Hepatocyte (in vitro differentiated cells): Measurements from ENCODE around the gene ZCCHC8. TPM values are rescaled to one million over a fixed set of nuclear protein-coding genes. Genes with fewer than 3 reads are reported as not detected.
"Not testable (repeated sequence)": the region's sequence is repeated elsewhere in the genome, so short reads cannot be mapped to it uniquely, and the experiment has no call there.

Experiments
- DNase-seq: peaks from one replicate; pipeline ENCODE4 v3.0.0-alpha.2; 2016; ENCODE audit warnings: low spot score
- H2AFZ ChIP-seq: fragments of 200-600 bp; sonication (generic); 2 replicates; pipeline ENCODE4 v1.6.0; 2016; ENCODE audit warnings: antibody characterized with exemption, mild to moderate bottlenecking
- H3K27ac ChIP-seq: fragments of 200-600 bp; sonication (generic); 2 replicates; pipeline ENCODE4 v1.5.1; 2016; ENCODE audit warnings: mild to moderate bottlenecking
- H3K27me3 ChIP-seq: fragments of 200-600 bp; sonication (generic); 2 replicates; pipeline ENCODE4 v1.6.1; 2016
- H3K36me3 ChIP-seq: fragments of 200-600 bp; sonication (generic); replicated peaks from 2 replicates; pipeline ENCODE4 v1.5.1; 2016; ENCODE audit warnings: low read depth; ENCODE audit not compliant: insufficient read depth
- H3K4me1 ChIP-seq: fragments of 200-600 bp; sonication (generic); 2 replicates; pipeline ENCODE4 v1.5.1; 2016; ENCODE audit warnings: mild to moderate bottlenecking, moderate library complexity; ENCODE audit not compliant: insufficient read depth
- H3K4me2 ChIP-seq: fragments of 200-600 bp; sonication (generic); 2 replicates; pipeline ENCODE4 v1.6.0; 2016
- H3K4me3 ChIP-seq: fragments of 200-600 bp; sonication (generic); 2 replicates; pipeline ENCODE4 v1.5.1; 2016; ENCODE audit warnings: mild to moderate bottlenecking
- H3K79me2 ChIP-seq: fragments of 200-600 bp; sonication (generic); 2 replicates; pipeline ENCODE4 v1.6.0; 2017; ENCODE audit warnings: mild to moderate bottlenecking
- H3K9me2 ChIP-seq: fragments of 200-600 bp; sonication (generic); replicated peaks from 2 replicates; pipeline ENCODE4 v1.6.0; 2017; ENCODE audit warnings: mild to moderate bottlenecking; ENCODE audit not compliant: insufficient read depth
- H3K9me3 ChIP-seq: fragments of 200-600 bp; sonication (generic); 2 replicates; pipeline ENCODE4 v1.5.1; 2016; ENCODE audit warnings: low read depth, mild to moderate bottlenecking
- H4K20me1 ChIP-seq: fragments of 200-600 bp; sonication (generic); 2 replicates; pipeline ENCODE4 v1.6.0; 2016; ENCODE audit warnings: mild to moderate bottlenecking; ENCODE audit not compliant: insufficient read depth, poor library complexity, severe bottlenecking
- EZH2 ChIP-seq: fragments of 200-600 bp; sonication (generic); IDR thresholded peaks from 2 replicates; pipeline ENCODE4 v1.6.1; 2016; ENCODE audit warnings: antibody characterized with exemption, mild to moderate bottlenecking, borderline replicate concordance
- EZH2phosphoT487 ChIP-seq: fragments of 200-600 bp; sonication (generic); IDR thresholded peaks from one replicate; pipeline ENCODE4 v1.6.1; 2018; ENCODE audit warnings: antibody characterized with exemption, mild to moderate bottlenecking, low read depth, moderate library complexity; ENCODE audit not compliant: unreplicated experiment, severe bottlenecking
- WGBS: methylation state at CpG from one replicate; pipeline ENCODE4 v1.1.6; 2016; ENCODE audit warnings: low lambda C conversion rate; ENCODE audit errors: missing lambda C conversion rate; 5-methylcytosine and 5-hydroxymethylcytosine counted together
- polyA plus RNA-seq: library from polyadenylated mRNA; unstranded; fragments of >200 nt; fragmentation: Nextera tagmentation; extraction: Ambion mirVana; gene quantifications from 2 replicates; pipeline ENCODE4 v1.2.1, GENCODE V29; 2016
- total RNA-seq: library from RNA; depleted of rRNA; stranded (reverse); fragments of >200 nt; gene quantifications from 2 replicates; pipeline ENCODE4 v1.2.3, GENCODE V29; 2014
- TF ChIP-seq, protein P1 (sequence below): fragments of 200-600 bp; sonication (generic); IDR thresholded peaks from 2 replicates; pipeline ENCODE4 v1.5.1; 2016; ENCODE audit warnings: antibody characterized with exemption, mild to moderate bottlenecking; ENCODE audit not compliant: poor library complexity

Gene ZCCHC8
- total and polyA plus RNA-seq, 2 experiments from 2014 or later, result 12.2 to 24.5 TPM

DNA sequence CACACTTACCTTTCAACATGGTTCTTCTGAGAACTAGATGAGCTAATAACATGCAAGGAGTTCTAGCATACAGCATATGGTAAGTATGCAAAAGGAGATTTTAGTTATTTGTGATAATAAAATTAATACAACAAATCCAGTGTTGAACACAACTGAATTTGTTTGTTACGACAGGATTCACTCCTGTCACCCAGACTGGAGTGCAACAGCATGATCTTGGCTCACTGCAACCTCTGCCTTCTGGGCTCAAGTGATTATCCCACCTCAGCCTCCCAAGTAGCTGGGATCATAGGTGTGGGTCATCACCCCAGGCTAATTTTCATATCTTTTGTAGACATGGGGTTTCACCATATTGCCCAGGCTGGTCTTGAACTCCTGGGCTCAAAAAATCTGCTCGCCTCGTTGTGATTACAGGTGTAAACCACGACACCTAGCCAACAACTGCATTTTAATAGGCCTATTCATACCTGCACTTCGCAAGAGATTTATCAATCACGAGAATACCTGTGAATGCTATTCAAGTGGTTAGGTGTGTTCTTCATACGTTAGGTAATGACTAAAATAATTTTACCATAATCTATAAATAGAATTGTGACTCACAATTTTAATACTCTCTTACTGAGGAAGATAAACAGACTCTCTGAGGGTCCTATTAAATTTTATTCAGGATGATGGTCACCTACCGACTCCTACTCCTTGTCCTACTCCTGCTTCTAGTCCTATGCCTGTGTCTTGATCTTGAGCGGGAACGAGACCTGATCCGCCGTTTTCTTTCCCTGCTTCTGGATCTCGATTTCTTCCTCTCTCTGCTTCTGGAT, 16.0 kb upstream of the ZCCHC8 start:
- 95% methylated on average over 13 of the region's 13 CpGs for WGBS
- Histone ChIP-seq H3K4me1 (no peaks in the 10 kb centered on the region), H3K9me3 (no peaks in the 10 kb centered on the region), H3K9me2 (no peaks in the 10 kb centered on the region), H2AFZ (no peak overlapping the region), H3K27me3 (no peaks in the 10 kb centered on the region), H3K4me2 (no peak overlapping the region), H4K20me1 (peaks cover 84% of the 10 kb centered on the region), H3K79me2 (peaks cover 99% of the 10 kb centered on the region), H3K27ac (no peak overlapping the region), H3K4me3 (no peak overlapping the region), H3K36me3 (peaks cover 24% of the 10 kb centered on the region)
- TF ChIP-seq EZH2phosphoT487, result no peak
- no peak for TF ChIP-seq EZH2
- TF ChIP-seq, protein P1, sequence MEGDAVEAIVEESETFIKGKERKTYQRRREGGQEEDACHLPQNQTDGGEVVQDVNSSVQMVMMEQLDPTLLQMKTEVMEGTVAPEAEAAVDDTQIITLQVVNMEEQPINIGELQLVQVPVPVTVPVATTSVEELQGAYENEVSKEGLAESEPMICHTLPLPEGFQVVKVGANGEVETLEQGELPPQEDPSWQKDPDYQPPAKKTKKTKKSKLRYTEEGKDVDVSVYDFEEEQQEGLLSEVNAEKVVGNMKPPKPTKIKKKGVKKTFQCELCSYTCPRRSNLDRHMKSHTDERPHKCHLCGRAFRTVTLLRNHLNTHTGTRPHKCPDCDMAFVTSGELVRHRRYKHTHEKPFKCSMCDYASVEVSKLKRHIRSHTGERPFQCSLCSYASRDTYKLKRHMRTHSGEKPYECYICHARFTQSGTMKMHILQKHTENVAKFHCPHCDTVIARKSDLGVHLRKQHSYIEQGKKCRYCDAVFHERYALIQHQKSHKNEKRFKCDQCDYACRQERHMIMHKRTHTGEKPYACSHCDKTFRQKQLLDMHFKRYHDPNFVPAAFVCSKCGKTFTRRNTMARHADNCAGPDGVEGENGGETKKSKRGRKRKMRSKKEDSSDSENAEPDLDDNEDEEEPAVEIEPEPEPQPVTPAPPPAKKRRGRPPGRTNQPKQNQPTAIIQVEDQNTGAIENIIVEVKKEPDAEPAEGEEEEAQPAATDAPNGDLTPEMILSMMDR, result no peak
- DNase-seq, result no peak

GRCh38 chr12:122515275-122515674, 14.5 kb upstream of the ZCCHC8 start:
- H2AFZ ChIP-seq, result no peak overlapping the region
- peaks cover 82% of the 10 kb centered on the region for H4K20me1 ChIP-seq
- peaks cover 28% of the 10 kb centered on the region for H3K36me3 ChIP-seq
- no peak overlapping the region for H3K4me2 ChIP-seq
- H3K9me2 ChIP-seq, result no peaks in the 10 kb centered on the region
- H3K4me1 ChIP-seq, result no peaks in the 10 kb centered on the region
- no peaks in the 10 kb centered on the region for H3K9me3 ChIP-seq
- no peak for DNase-seq
- no peak overlapping the region for H3K4me3 ChIP-seq
- no peak overlapping the region for H3K27ac ChIP-seq
- 92% methylated on average over 2 of the region's 2 CpGs for WGBS
- no peak for TF ChIP-seq EZH2phosphoT487
- TF ChIP-seq EZH2, result no peak
- TF ChIP-seq, protein P1, result no peak
- peaks cover 99% of the 10 kb centered on the region for H3K79me2 ChIP-seq
- no peaks in the 10 kb centered on the region for H3K27me3 ChIP-seq

GRCh38 chr12:122513660-122514059, 12.9 kb upstream of the ZCCHC8 start:
- H3K4me1 ChIP-seq, result no peaks in the 10 kb centered on the region
- DNase-seq, result no peak
- H4K20me1 ChIP-seq, result peaks cover 69% of the 10 kb centered on the region
- 98% methylated on average over 4 of the region's 4 CpGs for WGBS
- H3K27ac ChIP-seq, result no peak overlapping the region
- no peaks in the 10 kb centered on the region for H3K9me3 ChIP-seq
- TF ChIP-seq EZH2phosphoT487 (no peak), EZH2 (no peak)
- TF ChIP-seq, protein P1, result no peak
- H3K4me3 ChIP-seq, result no peak overlapping the region
- peaks cover 19% of the 10 kb centered on the region for H3K36me3 ChIP-seq
- no peaks in the 10 kb centered on the region for H3K9me2 ChIP-seq
- H3K79me2 ChIP-seq, result peaks cover 95% of the 10 kb centered on the region
- no peak overlapping the region for H3K4me2 ChIP-seq
- H2AFZ ChIP-seq, result no peak overlapping the region
- no peaks in the 10 kb centered on the region for H3K27me3 ChIP-seq

GRCh38 chr12:122513028-122513427, 12.3 kb upstream of the ZCCHC8 start:
- not testable (repeated sequence) for DNase-seq, H2AFZ ChIP-seq, H3K4me1 ChIP-seq, H3K9me3 ChIP-seq, H3K4me2 ChIP-seq, H3K27ac ChIP-seq, H3K4me3 ChIP-seq, H3K9me2 ChIP-seq, H3K27me3 ChIP-seq
- Histone ChIP-seq H3K36me3 (peaks cover 16% of the 10 kb centered on the region), H3K79me2 (peaks cover 94% of the 10 kb centered on the region), H4K20me1 (peaks cover 66% of the 10 kb centered on the region)
- 76% methylated on average over 3 of the region's 3 CpGs for WGBS
